ENCODE data around the gene HCRTR1. TPM values are rescaled to one million over a fixed set of nuclear protein-coding genes. Genes with fewer than 3 reads are reported as not detected.
A peak's percentile ranks its signal among the peaks of the same experiment; 100 is the strongest.

Gene HCRTR1
- total RNA-seq, 8 experiments from 2014 or later, result 0.11 to 0.91 (median 0.27) TPM; not detected in 1

DNA sequence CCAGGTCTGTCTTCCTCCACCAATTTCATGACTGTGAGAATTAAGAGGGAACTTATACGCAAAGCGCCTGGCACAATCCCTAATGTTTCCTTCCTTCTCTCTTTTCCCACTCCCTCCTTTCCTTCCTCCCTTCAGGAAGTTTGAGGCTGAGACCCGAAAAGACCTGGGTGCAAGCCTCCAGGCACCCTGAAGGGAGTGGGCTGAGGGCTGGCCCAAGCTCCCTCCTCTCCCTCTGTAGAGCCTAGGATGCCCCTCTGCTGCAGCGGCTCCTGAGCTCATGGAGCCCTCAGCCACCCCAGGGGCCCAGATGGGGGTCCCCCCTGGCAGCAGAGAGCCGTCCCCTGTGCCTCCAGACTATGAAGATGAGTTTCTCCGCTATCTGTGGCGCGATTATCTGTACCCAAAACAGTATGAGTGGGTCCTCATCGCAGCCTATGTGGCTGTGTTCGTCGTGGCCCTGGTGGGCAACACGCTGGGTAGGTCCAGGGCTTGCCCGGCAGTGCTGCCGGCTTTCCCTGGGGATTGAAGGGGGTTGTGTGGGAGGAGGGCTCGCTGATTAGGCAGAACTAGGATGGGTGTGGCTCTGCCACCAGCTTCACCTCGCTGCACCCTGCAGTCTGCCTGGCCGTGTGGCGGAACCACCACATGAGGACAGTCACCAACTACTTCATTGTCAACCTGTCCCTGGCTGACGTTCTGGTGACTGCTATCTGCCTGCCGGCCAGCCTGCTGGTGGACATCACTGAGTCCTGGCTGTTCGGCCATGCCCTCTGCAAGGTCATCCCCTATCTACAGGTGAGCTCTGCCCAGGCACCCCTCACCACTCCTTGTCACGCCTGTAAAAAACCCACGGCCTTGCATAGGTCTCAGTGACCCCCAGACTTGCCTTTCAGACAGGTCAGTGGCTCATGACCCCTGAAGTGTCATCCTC is 1.7 kb downstream of the HCRTR1 start:
- peaks cover 8 to 23% of the 10 kb centered on the region in 2 donors for H3K4me1 ChIP-seq (replicated peaks in 1 of 2)
- H3K27ac ChIP-seq, result no peak overlapping the region
- H3K4me3 ChIP-seq, result no peak overlapping the region
- ATAC-seq (replicated peaks in 6 of 8), result no peak
- in situ Hi-C loops (cut with MboI; ENCODE audit: low pct_unique_long_range_greater_than_20kb in 2 of 9, low sequenced_read_pairs in 9 of 9, unreplicated experiment in 9 of 9), result no loop called here
- 71 to 100% (median 80%) methylated on average over 2 to 12 of the region's 23 CpGs; no CpG with 5 or more reads in 3 of the 10 experiments for WGBS, 10 experiments

DNA sequence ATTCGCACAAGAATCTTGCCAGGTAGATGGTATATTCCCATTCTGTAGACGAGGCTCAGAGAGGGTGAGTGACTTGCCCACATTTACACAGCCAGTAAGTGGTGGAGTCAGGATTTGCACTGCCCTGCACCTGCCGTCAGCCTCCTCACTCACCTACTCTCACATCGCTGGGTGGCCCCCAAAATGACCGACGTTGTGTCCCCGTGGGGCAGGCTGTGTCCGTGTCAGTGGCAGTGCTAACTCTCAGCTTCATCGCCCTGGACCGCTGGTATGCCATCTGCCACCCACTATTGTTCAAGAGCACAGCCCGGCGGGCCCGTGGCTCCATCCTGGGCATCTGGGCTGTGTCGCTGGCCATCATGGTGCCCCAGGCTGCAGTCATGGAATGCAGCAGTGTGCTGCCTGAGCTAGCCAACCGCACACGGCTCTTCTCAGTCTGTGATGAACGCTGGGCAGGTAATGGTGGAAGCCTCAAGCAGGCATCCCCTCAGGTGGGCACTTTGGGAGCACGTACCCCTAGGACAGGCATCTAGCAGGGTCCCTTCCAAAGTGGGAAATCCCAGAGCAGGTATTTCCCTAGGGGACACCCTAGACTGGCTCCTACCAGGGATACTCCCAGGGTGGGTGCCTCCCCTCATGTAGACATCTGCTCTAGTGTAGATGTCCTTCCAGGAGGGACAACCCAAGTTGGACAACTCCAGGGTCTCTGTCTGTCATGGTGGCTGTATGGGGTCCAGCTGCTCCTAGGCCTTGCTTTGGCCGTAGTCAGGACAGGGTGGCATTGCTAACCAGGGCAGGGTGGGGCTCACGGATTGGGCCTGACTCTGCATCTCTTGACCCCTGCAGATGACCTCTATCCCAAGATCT is 3.4 kb downstream of the HCRTR1 start:
- 80 to 100% (median 93%) methylated on average over 1 to 16 of the region's 20 CpGs; no CpG with 5 or more reads in 3 of the 10 experiments for WGBS, 10 experiments
- in situ Hi-C loops (cut with MboI; ENCODE audit: low pct_unique_long_range_greater_than_20kb in 2 of 9, low sequenced_read_pairs in 9 of 9, unreplicated experiment in 9 of 9), result no loop called here
- peaks cover 0 to 8% of the 10 kb centered on the region in 2 donors for H3K4me1 ChIP-seq (replicated peaks in 1 of 2)
- no peak for ATAC-seq (replicated peaks in 6 of 8)
- H3K27ac ChIP-seq, result no peak overlapping the region
- H3K4me3 ChIP-seq, result no peak overlapping the region

DNA sequence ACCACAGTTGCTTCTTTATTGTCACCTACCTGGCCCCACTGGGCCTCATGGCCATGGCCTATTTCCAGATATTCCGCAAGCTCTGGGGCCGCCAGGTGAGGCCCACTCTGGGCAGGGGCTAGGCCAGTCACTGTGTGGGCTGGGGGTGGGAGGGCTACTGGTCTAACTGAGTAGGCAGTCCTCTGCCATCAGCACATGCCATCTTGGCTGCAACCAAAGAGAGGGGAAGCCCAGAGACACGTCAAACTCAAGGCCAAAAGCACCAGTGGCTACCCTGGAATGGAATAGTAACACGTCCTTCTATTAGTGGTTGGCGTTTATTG is 4.0 kb downstream of the HCRTR1 start:
- peaks cover 4 to 7% of the 10 kb centered on the region in 2 donors for H3K4me1 ChIP-seq (replicated peaks in 1 of 2)
- no peak overlapping the region for H3K4me3 ChIP-seq
- no peak for ATAC-seq (replicated peaks in 6 of 8)
- 83 to 100% (median 90%) methylated on average over 1 to 4 of the region's 5 CpGs; no CpG with 5 or more reads in 5 of the 10 experiments for WGBS, 10 experiments
- in situ Hi-C loops (cut with MboI; ENCODE audit: low pct_unique_long_range_greater_than_20kb in 2 of 9, low sequenced_read_pairs in 9 of 9, unreplicated experiment in 9 of 9), result no loop called here
- H3K27ac ChIP-seq, result no peak overlapping the region

DNA sequence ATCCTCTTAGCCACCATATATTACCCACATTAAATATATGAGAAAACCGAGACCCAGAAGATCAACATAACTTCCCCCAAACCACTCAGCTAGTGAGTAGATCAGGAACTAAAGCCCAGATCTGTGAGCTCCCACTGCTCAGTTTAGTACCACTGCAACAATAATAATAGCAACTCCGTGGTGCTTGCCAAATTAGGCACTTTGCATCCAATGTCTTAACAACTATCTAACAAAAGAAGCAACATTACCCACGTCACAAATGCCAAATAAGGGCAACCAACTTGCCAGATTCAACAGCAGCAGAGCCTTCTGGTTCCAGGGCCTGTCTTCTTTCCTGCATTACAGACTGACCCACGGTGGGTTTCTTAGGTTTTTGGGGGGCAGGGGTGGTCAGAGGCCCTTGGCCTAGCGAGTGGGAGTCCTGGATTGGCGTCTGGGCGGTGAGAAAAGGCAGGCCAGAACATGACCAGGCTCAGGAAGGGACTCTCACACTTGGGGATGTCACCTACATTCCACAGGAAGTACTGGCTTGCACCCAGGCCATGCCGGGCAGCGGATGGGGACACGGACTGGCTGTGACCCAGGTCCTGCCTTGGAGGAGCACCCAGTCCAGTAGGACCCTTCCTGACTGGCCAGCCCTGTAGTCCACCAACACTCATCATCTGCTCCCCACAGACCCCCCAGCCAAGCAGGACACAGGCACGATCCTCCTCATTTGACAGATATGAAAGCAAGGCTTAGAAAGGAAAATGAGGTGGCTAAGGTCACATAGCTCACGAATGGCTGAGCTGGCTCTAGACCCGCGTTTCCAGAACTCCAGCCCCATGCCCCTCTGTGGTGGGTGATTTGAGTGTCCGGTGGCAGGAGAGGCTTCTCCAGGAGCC is 4.6 kb downstream of the HCRTR1 start:
- Histone ChIP-seq H3K27ac (no peak overlapping the region), H3K4me1 (replicated peaks in 1 of 2) (peaks cover 7 to 10% of the 10 kb centered on the region in 2 donors), H3K4me3 (no peak overlapping the region)
- no peak for ATAC-seq (replicated peaks in 6 of 8)
- in situ Hi-C loops (cut with MboI; ENCODE audit: low pct_unique_long_range_greater_than_20kb in 2 of 9, low sequenced_read_pairs in 9 of 9, unreplicated experiment in 9 of 9), result no loop called here
- WGBS, 10 experiments, result 20 to 100% (median 64%) methylated on average over 1 to 13 of the region's 15 CpGs

DNA sequence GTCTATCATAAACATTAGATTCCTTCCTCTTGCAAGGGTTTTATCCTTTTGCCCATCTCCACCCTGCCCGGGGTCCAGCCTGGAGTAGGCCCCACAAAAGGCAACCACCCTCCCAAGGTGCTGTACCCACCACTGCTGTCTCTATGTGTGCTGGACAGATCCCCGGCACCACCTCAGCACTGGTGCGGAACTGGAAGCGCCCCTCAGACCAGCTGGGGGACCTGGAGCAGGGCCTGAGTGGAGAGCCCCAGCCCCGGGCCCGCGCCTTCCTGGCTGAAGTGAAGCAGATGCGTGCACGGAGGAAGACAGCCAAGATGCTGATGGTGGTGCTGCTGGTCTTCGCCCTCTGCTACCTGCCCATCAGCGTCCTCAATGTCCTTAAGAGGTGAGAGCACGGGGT is 5.9 kb downstream of the HCRTR1 start:
- no peak for ATAC-seq (replicated peaks in 6 of 8)
- in situ Hi-C loops (cut with MboI; ENCODE audit: low pct_unique_long_range_greater_than_20kb in 2 of 9, low sequenced_read_pairs in 9 of 9, unreplicated experiment in 9 of 9), result no loop called here
- Histone ChIP-seq H3K27ac (no peak overlapping the region), H3K4me1 (replicated peaks in 1 of 2) (peaks cover 6 to 17% of the 10 kb centered on the region in 2 donors), H3K4me3 (no peak overlapping the region)
- WGBS, 10 experiments, result 50 to 97% (median 90%) methylated on average over 1 to 11 of the region's 12 CpGs; no CpG with 5 or more reads in 5 of the 10 experiments

DNA sequence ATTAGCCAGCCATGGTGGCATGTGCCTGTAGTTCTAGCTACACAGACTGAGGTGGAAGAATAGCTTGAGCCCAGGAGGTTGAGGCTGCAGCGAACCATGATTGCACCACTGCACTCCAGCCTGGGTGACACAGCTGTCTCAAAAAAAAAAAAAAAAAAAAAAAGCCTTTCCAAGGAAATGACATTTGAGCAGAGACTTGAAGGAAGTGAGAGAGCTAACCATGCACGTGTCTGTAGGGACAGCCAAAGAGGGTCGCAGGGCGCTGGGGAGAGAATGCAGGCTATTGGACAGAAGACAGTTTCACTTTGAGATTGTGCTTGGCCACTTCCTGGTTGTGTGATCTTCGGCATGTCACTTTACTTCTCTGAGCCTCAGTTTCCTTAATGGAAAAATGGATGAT is 6.8 kb downstream of the HCRTR1 start:
- in situ Hi-C loops (cut with MboI; ENCODE audit: low pct_unique_long_range_greater_than_20kb in 2 of 9, low sequenced_read_pairs in 9 of 9, unreplicated experiment in 9 of 9), result no loop called here
- WGBS, 10 experiments, result 43 to 100% (median 87%) methylated on average over 1 to 5 of the region's 5 CpGs
- Histone ChIP-seq H3K27ac (no peak overlapping the region), H3K4me1 (replicated peaks in 1 of 2) (peaks cover 6 to 17% of the 10 kb centered on the region in 2 donors), H3K4me3 (no peak overlapping the region)
- ATAC-seq (replicated peaks in 6 of 8), result no peak

DNA sequence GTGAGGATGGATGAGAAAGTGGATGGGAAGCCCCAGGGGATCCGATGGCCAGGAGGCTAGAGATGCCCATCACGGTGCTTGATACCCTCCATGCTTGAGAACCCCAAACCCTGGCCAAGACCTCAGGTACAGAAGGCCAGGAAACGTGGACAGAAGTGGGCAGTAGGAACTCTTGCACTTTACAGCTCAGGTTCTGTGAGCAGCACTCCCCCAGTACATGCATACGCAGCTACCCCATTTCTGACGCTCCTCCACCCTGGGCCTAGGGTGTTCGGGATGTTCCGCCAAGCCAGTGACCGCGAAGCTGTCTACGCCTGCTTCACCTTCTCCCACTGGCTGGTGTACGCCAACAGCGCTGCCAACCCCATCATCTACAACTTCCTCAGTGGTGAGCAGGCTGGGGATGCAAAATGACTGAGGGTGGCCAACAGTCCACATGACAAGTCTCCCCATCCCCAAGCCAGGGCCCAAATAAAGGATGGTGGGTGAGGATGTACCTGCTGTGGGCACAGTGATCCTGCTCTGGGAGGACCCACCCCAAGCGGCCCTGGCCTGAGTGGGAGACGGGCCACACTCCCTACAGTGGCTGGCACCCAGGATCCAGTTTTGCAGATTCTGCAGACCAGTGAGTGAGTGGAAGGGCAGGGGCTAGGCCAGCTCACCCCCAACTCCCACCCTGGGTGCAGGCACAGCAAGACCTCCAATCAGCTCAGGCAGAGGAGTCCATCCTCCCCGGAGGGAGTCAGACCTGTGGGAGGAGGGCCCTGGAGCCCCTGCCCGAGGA is 7.4 kb downstream of the HCRTR1 start:
- peak in 2 of 8 experiments; percentile 2 to 3 for ATAC-seq (replicated peaks in 6 of 8)
- 76 to 100% (median 92%) methylated on average over 3 to 12 of the region's 16 CpGs; no CpG with 5 or more reads in 3 of the 10 experiments for WGBS, 10 experiments
- peaks cover 6 to 17% of the 10 kb centered on the region in 2 donors for H3K4me1 ChIP-seq (replicated peaks in 1 of 2)
- in situ Hi-C loops (cut with MboI; ENCODE audit: low pct_unique_long_range_greater_than_20kb in 2 of 9, low sequenced_read_pairs in 9 of 9, unreplicated experiment in 9 of 9), result no loop called here
- H3K4me3 ChIP-seq, result no peak overlapping the region
- no peak overlapping the region for H3K27ac ChIP-seq

DNA sequence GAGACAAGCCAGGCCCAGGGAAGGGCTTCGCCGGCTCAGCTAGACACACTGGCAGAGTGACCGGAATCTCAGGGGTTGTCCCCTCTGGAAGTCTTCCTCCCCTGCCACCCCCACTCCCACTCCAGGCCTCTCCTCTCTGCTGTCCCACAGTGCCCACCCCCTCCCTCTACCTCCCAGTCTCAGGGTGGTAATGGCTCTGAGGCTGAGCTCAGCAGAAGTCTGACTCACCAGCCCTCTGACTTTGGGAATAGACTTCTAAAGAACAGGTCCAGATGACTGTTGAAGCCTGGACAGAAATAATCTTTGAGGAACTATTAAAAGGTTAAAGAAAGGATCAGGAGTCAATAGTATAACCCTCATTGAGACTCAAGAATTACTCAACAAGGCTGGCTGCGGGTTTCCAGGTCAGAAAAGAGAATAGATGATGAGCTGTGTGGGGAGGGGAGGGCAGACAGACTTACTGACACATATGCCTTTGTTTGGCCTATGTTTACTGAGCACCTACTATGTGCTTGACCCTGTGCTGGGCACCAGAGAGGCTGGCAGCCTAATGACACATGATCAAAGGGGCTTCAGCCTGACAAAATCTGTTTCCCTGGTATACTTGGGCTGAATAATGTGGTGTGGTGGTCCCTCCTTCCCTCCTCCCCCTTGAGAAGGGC is 8.2 kb downstream of the HCRTR1 start:
- peak; percentile 7 to 70 (median 40) for ATAC-seq (replicated peaks in 6 of 8)
- Histone ChIP-seq H3K27ac (peak overlapping the region in 1 of 2 donors; percentile 33), H3K4me1 (replicated peaks in 1 of 2) (peaks cover 6 to 17% of the 10 kb centered on the region in 2 donors), H3K4me3 (no peak overlapping the region)
- 0 to 96% (median 47%) methylated on average over 1 to 3 of the region's 4 CpGs; no CpG with 5 or more reads in 6 of the 10 experiments for WGBS, 10 experiments
- in situ Hi-C loops (cut with MboI; ENCODE audit: low pct_unique_long_range_greater_than_20kb in 2 of 9, low sequenced_read_pairs in 9 of 9, unreplicated experiment in 9 of 9), result no loop called here

DNA sequence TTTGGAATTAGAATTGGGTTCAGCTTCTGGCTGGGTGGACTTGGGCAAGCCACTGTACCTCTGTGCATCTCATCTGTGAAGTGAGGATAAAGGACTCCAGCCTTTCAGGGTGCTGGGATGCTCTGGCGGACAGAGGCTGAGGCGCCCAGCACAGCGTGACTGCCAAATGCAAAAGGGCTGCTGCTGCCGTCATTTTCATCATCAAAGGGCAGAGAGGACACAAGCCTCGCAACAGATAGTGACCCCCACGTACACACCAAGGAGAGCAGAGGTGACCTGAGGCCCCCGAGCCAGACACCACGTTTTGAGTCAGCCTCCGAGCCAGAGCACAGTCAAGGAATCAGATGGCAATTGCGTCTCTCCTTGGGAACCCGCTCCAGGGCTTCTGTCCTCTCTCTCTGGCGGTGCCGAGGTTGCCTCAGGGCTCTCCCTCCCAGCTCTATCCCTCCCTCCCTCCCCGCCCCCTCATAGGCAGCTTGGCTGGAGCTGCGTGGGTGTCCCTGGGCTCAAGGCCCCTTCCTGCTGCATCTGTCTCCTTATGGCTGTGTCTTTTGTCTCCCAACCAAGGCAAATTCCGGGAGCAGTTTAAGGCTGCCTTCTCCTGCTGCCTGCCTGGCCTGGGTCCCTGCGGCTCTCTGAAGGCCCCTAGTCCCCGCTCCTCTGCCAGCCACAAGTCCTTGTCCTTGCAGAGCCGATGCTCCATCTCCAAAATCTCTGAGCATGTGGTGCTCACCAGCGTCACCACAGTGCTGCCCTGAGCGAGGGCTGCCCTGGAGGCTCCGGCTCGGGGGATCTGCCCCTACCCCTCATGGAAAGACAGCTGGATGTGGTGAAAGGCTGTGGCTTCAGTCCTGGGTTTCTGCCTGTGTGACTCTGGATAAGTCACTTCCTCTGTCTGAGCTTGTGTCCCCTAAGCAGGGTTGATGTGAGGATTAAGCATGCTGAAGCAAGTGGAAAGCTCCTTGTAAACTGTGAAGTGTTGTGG is 9.0 kb downstream of the HCRTR1 start:
- in situ Hi-C loops (cut with MboI; ENCODE audit: low pct_unique_long_range_greater_than_20kb in 2 of 9, low sequenced_read_pairs in 9 of 9, unreplicated experiment in 9 of 9), result no loop called here
- ATAC-seq (replicated peaks in 6 of 8), result peak; percentile 28 to 74 (median 62)
- WGBS, 10 experiments, result 45 to 71% (median 54%) methylated on average over 3 to 8 of the region's 23 CpGs; no CpG with 5 or more reads in 5 of the 10 experiments
- H3K4me3 ChIP-seq, result no peak overlapping the region
- peak overlapping the region; percentile 33 to 37 for H3K27ac ChIP-seq
- H3K4me1 ChIP-seq (replicated peaks in 1 of 2), result peaks cover 6 to 17% of the 10 kb centered on the region in 2 donors

DNA sequence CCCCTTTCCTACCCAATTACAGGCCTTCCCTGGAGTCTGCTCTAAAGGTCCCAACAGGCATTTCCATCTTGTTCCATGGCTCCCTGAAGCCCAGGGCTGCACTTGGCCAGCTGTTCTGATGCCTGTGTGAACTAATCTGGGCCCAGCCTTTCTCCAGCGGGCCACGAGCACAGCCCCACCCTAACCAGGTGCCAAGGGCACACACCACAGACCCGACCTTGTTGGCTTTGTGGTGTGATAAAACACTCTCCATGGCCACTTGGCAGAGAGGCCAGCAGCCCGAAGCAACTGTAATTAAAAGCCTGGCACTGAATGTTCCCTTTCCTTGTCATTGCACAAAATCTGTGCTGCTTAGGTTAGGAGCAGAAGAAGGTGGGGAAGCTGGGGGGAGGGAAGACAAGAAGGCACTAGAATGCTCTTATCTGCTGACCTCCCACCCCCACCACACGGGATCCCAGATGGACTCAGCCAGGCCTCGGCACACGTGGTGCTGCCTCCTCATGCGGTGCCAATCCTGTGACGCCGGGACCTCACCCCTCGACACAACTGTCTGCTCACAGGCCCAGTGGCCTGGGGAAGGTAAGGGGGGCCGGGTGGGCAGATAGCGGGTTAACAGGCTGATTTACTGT is 9.9 kb downstream of the HCRTR1 start:
- Histone ChIP-seq H3K4me3 (no peak overlapping the region), H3K27ac (peak overlapping the region in 1 of 2 donors; percentile 17), H3K4me1 (replicated peaks in 1 of 2) (peaks cover 6 to 17% of the 10 kb centered on the region in 2 donors)
- peak in 1 of 8 experiments; percentile 9 for ATAC-seq (replicated peaks in 6 of 8)
- 63 to 92% (median 72%) methylated on average over 2 to 12 of the region's 13 CpGs; no CpG with 5 or more reads in 4 of the 10 experiments for whole genome bisulfite sequencing, 10 experiments
- in situ Hi-C loops (cut with MboI; ENCODE audit: low pct_unique_long_range_greater_than_20kb in 2 of 9, low sequenced_read_pairs in 9 of 9, unreplicated experiment in 9 of 9), result no loop called here
